Limb (tissue), 2 donors: ENCODE measurements around the gene TAF13.
A peak's percentile ranks its signal among the peaks of the same experiment; 100 is the strongest.

ENCODE experiments used
- DNase-seq, 2 donors: peaks; one replicate each; pipeline ENCODE4 v3.0.0-alpha.2; 2016; ENCODE audit errors: extremely low spot score in 2 of 2

Gene TAF13

GRCh38 chr1:109075531-109076490 is at the start of gene TAF13:
Gene TAF13 (minus strand): TSS chr1:109076003. CDS start chr1:109075947, 56 bp downstream.
- peak; percentile 96 for DNase-seq

GRCh38 chr1:109120356-109120755 is 44.6 kb upstream of the TAF13 start:
- no peak for DNase-seq

- DNase-seq, result no peak
Observed at GRCh38 chr1:109118089-109118488, 42.3 kb upstream of the TAF13 start.

GRCh38 chr1:109116286-109116685 is 40.5 kb upstream of the TAF13 start:
- no peak for DNase-seq

- DNase-seq, result no peak
Observed at GRCh38 chr1:109115685-109116084, 39.9 kb upstream of the TAF13 start.

GRCh38 chr1:109114342-109114674 is 38.5 kb upstream of the TAF13 start:
- DNase-seq, result no peak

- DNase-seq, result peak in 1 of 2 donors; percentile 75
Observed at GRCh38 chr1:109113590-109114341, 38.0 kb upstream of the TAF13 start, which contains the start of gene ELAPOR1. Gene ELAPOR1 (plus strand): TSS chr1:109114115. CDS start chr1:109114184, 69 bp downstream.

- DNase-seq, result peak; percentile 78 to 95
Observed at GRCh38 chr1:109112652-109113285, 37.0 kb upstream of the TAF13 start.

- peak in 1 of 2 donors; percentile 12 for DNase-seq
Observed at GRCh38 chr1:109112056-109112651, 36.4 kb upstream of the TAF13 start.

- DNase-seq, result no peak
Observed at GRCh38 chr1:109111386-109112055, 35.7 kb upstream of the TAF13 start.

GRCh38 chr1:109109906-109110305 is 34.1 kb upstream of the TAF13 start:
- no peak for DNase-seq

GRCh38 chr1:109107785-109108184 is 32.0 kb upstream of the TAF13 start:
- DNase-seq, result no peak

- DNase-seq, result no peak
Observed at GRCh38 chr1:109105881-109106280, 30.1 kb upstream of the TAF13 start.

GRCh38 chr1:109104364-109105151 is 28.8 kb upstream of the TAF13 start:
- no peak for DNase-seq

GRCh38 chr1:109099938-109100773 is 24.4 kb upstream of the TAF13 start:
- peak; percentile 96 to 98 for DNase-seq

- no peak for DNase-seq
Observed at GRCh38 chr1:109096120-109096519, 20.3 kb upstream of the TAF13 start.

GRCh38 chr1:109095631-109096030 is 19.8 kb upstream of the TAF13 start:
- DNase-seq, result no peak

GRCh38 chr1:109094871-109095270 is 19.1 kb upstream of the TAF13 start:
- DNase-seq, result no peak

GRCh38 chr1:109094377-109094803 is 18.6 kb upstream of the TAF13 start:
- DNase-seq, result no peak
